GM19328 (cell line): Measurements from ENCODE around the gene PAN2.
"Not testable (repeated sequence)": the region's sequence is repeated elsewhere in the genome, so short reads cannot be mapped to it uniquely, and the experiment has no call there.

Experiments
- ATAC-seq: cut with Tn5 transposase; IDR thresholded peaks from one replicate; pipeline ENCODE4 v1.9.1; 2021; ENCODE audit warnings: mild to moderate bottlenecking, moderate library complexity; ENCODE audit not compliant: unreplicated experiment

PAN2 gene

GRCh38 chr12:56333679-56334489 lies at the start of gene PAN2:
TSS of gene PAN2 (minus strand) at chr12:56334000. CDS start at chr12:56333094, 906 bp downstream.
- peak; percentile 93 for ATAC-seq

- ATAC-seq = no peak
These were observed 48.8 kb upstream of the PAN2 start for GRCh38 chr12:56382611-56383010.

- no peak for ATAC-seq
These were observed 44.2 kb upstream of the PAN2 start for GRCh38 chr12:56377989-56378316.

GRCh38 chr12:56377310-56377988 lies 43.6 kb upstream of the PAN2 start:
- ATAC-seq = no peak

GRCh38 chr12:56375598-56376434 lies 42.0 kb upstream of the PAN2 start:
- ATAC-seq = peak; percentile 66

- no peak for ATAC-seq
These were observed 41.2 kb upstream of the PAN2 start for GRCh38 chr12:56374726-56375597.

- ATAC-seq = no peak
These were observed 39.7 kb upstream of the PAN2 start for GRCh38 chr12:56373515-56373914.

- no peak for ATAC-seq
These were observed 33.1 kb upstream of the PAN2 start for GRCh38 chr12:56366948-56367347.

GRCh38 chr12:56362130-56363059 lies 28.6 kb upstream of the PAN2 start, which contains the start of gene APOF:
TSS of gene APOF (minus strand) at chr12:56362857. CDS start at chr12:56362745, 112 bp downstream.
- no peak for ATAC-seq

- no peak for ATAC-seq
These were observed 27.8 kb upstream of the PAN2 start for GRCh38 chr12:56361487-56362129.

- ATAC-seq = peak; percentile 98
These were observed 26.3 kb upstream of the PAN2 start, which contains the start of gene STAT2 for GRCh38 chr12:56359851-56360767. TSS of gene STAT2 (minus strand) at chr12:56360107. CDS start at chr12:56356571, 3,536 bp downstream.

- ATAC-seq = no peak
These were observed 25.2 kb upstream of the PAN2 start for GRCh38 chr12:56358836-56359532.

- ATAC-seq = no peak
These were observed 17.5 kb upstream of the PAN2 start for GRCh38 chr12:56351325-56351724.

- ATAC-seq = no peak
These were observed 16.9 kb upstream of the PAN2 start for GRCh38 chr12:56350662-56351061.

- no peak for ATAC-seq
These were observed 15.0 kb upstream of the PAN2 start for GRCh38 chr12:56348776-56349175.

- not testable (repeated sequence) for ATAC-seq
These were observed 13.5 kb upstream of the PAN2 start for GRCh38 chr12:56347255-56347654.

- no peak for ATAC-seq
These were observed 12.9 kb upstream of the PAN2 start for GRCh38 chr12:56346675-56347074.
